CD14-positive monocyte (primary cell): ENCODE measurements around the gene CCL27. TPM values are rescaled to one million over a fixed set of nuclear protein-coding genes. Genes with fewer than 3 reads are reported as not detected.

Experiments used
- DNase-seq, 3 donors: peaks; one replicate each; pipeline ENCODE4 v3.0.0-alpha.2; 2011 to 2022
- H2AFZ ChIP-seq: 2 replicates; pipeline ENCODE4 v1.6.0; 2012; ENCODE audit warnings: mild to moderate bottlenecking, low read depth, low read length, inconsistent platforms; ENCODE audit not compliant: insufficient read depth, poor library complexity, severe bottlenecking
- H3K27ac ChIP-seq, 2 donors: 1 replicate in 1 of 2; 2 replicates in 1 of 2; pipeline ENCODE4 v1.5.1; 2012 to 2013; ENCODE audit warnings: low read length in 2 of 2, control low read depth in 1 of 2, inconsistent platforms in 1 of 2, low read depth in 1 of 2, mild to moderate bottlenecking in 1 of 2
- H3K27me3 ChIP-seq, 2 donors: one replicate each; pipeline versions ENCODE4 v1.6.0 to v1.6.1; 2011 to 2013; ENCODE audit warnings: low read length in 2 of 2; ENCODE audit not compliant: control insufficient read depth in 2 of 2, insufficient read depth in 2 of 2
- H3K36me3 ChIP-seq, 2 donors: replicated peaks in 1 of 2; 1 replicate in 1 of 2; 2 replicates in 1 of 2; pipeline versions ENCODE4 v1.5.1 to v1.6.1; 2012 to 2013; ENCODE audit warnings: low read length in 2 of 2, control low read depth in 1 of 2, inconsistent platforms in 1 of 2, mild to moderate bottlenecking in 1 of 2; ENCODE audit not compliant: insufficient read depth in 2 of 2, control insufficient read depth in 1 of 2
- H3K4me1 ChIP-seq, 2 donors: 1 replicate in 1 of 2; 2 replicates in 1 of 2; pipeline versions ENCODE4 v1.5.1 to v1.6.1; 2012 to 2013; ENCODE audit warnings: low read length in 2 of 2, control low read depth in 1 of 2, inconsistent platforms in 1 of 2, mild to moderate bottlenecking in 1 of 2, moderate library complexity in 1 of 2; ENCODE audit not compliant: insufficient read depth in 2 of 2, control insufficient read depth in 1 of 2
- H3K4me2 ChIP-seq: replicated peaks from 2 replicates; pipeline ENCODE3; 2012; ENCODE audit warnings: low read length, moderate library complexity, mild to moderate bottlenecking; ENCODE audit not compliant: poor library complexity, severe bottlenecking; ENCODE audit errors: extremely low read depth
- H3K4me3 ChIP-seq, 3 experiments: fragments of 200-600 bp in 1 of 3; sonication (generic) in 1 of 3; replicated peaks in 1 of 3; 1 replicate in 2 of 3; 2 replicates in 1 of 3; pipeline ENCODE4 v1.5.1; 2011 to 2013; ENCODE audit warnings: low read length in 3 of 3, mild to moderate bottlenecking in 3 of 3, control low read depth in 2 of 3, low read depth in 2 of 3, inconsistent platforms in 1 of 3, moderate library complexity in 1 of 3
- H3K79me2 ChIP-seq: 2 replicates; pipeline ENCODE4 v1.6.0; 2012; ENCODE audit warnings: mild to moderate bottlenecking, control low read depth, inconsistent platforms, low read length, moderate library complexity; ENCODE audit not compliant: insufficient read depth
- H3K9ac ChIP-seq: 2 replicates; pipeline ENCODE4 v1.6.0; 2017; ENCODE audit warnings: low read length, mild to moderate bottlenecking; ENCODE audit not compliant: insufficient read depth, poor library complexity, severe bottlenecking
- H3K9me3 ChIP-seq, 2 donors: replicated peaks in 1 of 2; 1 replicate in 1 of 2; 2 replicates in 1 of 2; pipeline versions ENCODE4 v1.5.1 to v1.6.1; 2012 to 2013; ENCODE audit warnings: low read length in 2 of 2, control low read depth in 1 of 2; ENCODE audit not compliant: control insufficient read depth in 1 of 2, insufficient read depth in 1 of 2
- H4K20me1 ChIP-seq: 2 replicates; pipeline ENCODE4 v1.6.0; 2012; ENCODE audit warnings: mild to moderate bottlenecking, low read length, control low read depth, moderate library complexity; ENCODE audit not compliant: insufficient read depth
- H3K27ac Mint-ChIP-seq, 7 donors: one replicate each; pipeline ENCODE4 v1.8.0; 2020; ENCODE audit warnings: mild to moderate bottlenecking in 7 of 7, mixed read lengths in 7 of 7, moderate library complexity in 6 of 7, inconsistent platforms in 2 of 7
- H3K27me3 Mint-ChIP-seq, 3 donors: one replicate each; pipeline ENCODE4 v1.8.0; 2021 to 2022; ENCODE audit warnings: low read depth in 3 of 3, mild to moderate bottlenecking in 3 of 3, mixed read lengths in 3 of 3, moderate library complexity in 3 of 3, inconsistent platforms in 1 of 3
- H3K36me3 Mint-ChIP-seq, 2 donors: one replicate each; pipeline ENCODE4 v1.8.0; 2020; ENCODE audit warnings: mixed read lengths in 2 of 2, inconsistent platforms in 1 of 2, mild to moderate bottlenecking in 1 of 2
- H3K4me1 Mint-ChIP-seq: one replicate; pipeline ENCODE4 v1.8.0; 2020; ENCODE audit warnings: mild to moderate bottlenecking, mixed read lengths
- H3K4me3 Mint-ChIP-seq, 2 donors: one replicate each; pipeline ENCODE4 v1.8.0; 2020; ENCODE audit warnings: mild to moderate bottlenecking in 2 of 2, mixed read lengths in 2 of 2, moderate library complexity in 1 of 2
- H3K9me3 Mint-ChIP-seq, 7 donors: one replicate each; pipeline ENCODE4 v1.8.0; 2020 to 2022; ENCODE audit warnings: mixed read lengths in 7 of 7, mild to moderate bottlenecking in 6 of 7, moderate library complexity in 6 of 7, inconsistent platforms in 2 of 7
- CTCF ChIP-seq: fragments of 200-600 bp; IDR thresholded peaks from one replicate; pipeline ENCODE4 v1.8.0; 2022; ENCODE audit warnings: antibody characterized with exemption, mild to moderate bottlenecking
- WGBS: methylation state at CpG from one replicate; pipeline ENCODE4 v1.1.5; 2013; ENCODE audit warnings: missing lambda C conversion rate; ENCODE audit not compliant: insufficient coverage; 5-methylcytosine and 5-hydroxymethylcytosine counted together
- intact Hi-C, 2 donors: fragments of 100-400 bp; cut with micrococcal nuclease; formaldehyde crosslinking; loops; one replicate each; pipeline versions ENCODE4 v1.15.0 to v1.15.1; 2023
- polyA plus RNA-seq, 3 donors: library from polyadenylated mRNA; depleted of rRNA in 1 of 3; unstranded in 2 of 3; stranded (reverse) in 1 of 3; fragments of 300-500 nt in 2 of 3; fragments of >200 nt in 1 of 3; fragmentation: Illumina TruSeq in 2 of 3; gene quantifications; 1 replicate in 2 of 3; 2 replicates in 1 of 3; pipeline ENCODE4 v1.2.3, GENCODE V29; 2012 to 2021

The CCL27 gene
- polyA plus RNA-seq, 3 donors: not detected

GRCh38 chr9:34701769-34702736 lies 39.6 kb upstream of the CCL27 start:
- Histone ChIP-seq H2AFZ (peak overlapping the region; percentile 87), H3K27ac (no peak overlapping the region), H3K27me3 (peaks cover 2 to 15% of the 10 kb centered on the region in 2 donors), H4K20me1 (no peaks in the 10 kb centered on the region), H3K9me3 (no peaks in the 10 kb centered on the region), H3K9ac (peak overlapping the region; percentile 50), H3K79me2 (no peaks in the 10 kb centered on the region), H3K4me2 (peak overlapping the region; percentile 91), H3K36me3 (no peaks in the 10 kb centered on the region), H3K4me3 (peak overlapping the region; percentile 27 to 83 (median 31)), H3K4me1 (peaks cover 12 to 13% of the 10 kb centered on the region in 2 donors)
- peak overlapping the region; percentile 71 to 85 for H3K4me3 Mint-ChIP-seq
- 0% methylated on average over 3 of the region's 30 CpGs for WGBS
- no peaks in the 10 kb centered on the region for H3K36me3 Mint-ChIP-seq
- no peaks in the 10 kb centered on the region for H3K9me3 Mint-ChIP-seq
- peaks cover 16 to 29% (median 21%) of the 10 kb centered on the region in 3 donors for H3K27me3 Mint-ChIP-seq
- TF ChIP-seq CTCF: peak; percentile 77
- intact Hi-C loops: loop anchor here in 1 of 2 donors (1.0 kb wide), 1 partner anchor 27 kb away; no protein-coding TSS in a partner anchor
- peak overlapping the region in 1 of 7 donors; percentile 70 for H3K27ac Mint-ChIP-seq
- DNase-seq: peak; percentile 60 to 67 (median 60)
- H3K4me1 Mint-ChIP-seq: peaks cover 9% of the 10 kb centered on the region

GRCh38 chr9:34701023-34701768 lies 38.7 kb upstream of the CCL27 start:
- Histone ChIP-seq H3K4me3 (peak overlapping the region; percentile 27 to 83 (median 31)), H3K4me2 (peak overlapping the region; percentile 91), H2AFZ (peak overlapping the region; percentile 87)

More at GRCh38 chr9:34701023-34701768, 38.7 kb upstream of the CCL27 start:
- H3K9me3 ChIP-seq: no peaks in the 10 kb centered on the region
- peaks cover 9% of the 10 kb centered on the region for H3K4me1 Mint-ChIP-seq
- H3K27me3 Mint-ChIP-seq: peaks cover 14 to 24% (median 17%) of the 10 kb centered on the region in 3 donors
- H4K20me1 ChIP-seq: no peaks in the 10 kb centered on the region
- 11% methylated on average over 38 of the region's 52 CpGs for WGBS
- H3K27ac ChIP-seq: no peak overlapping the region
- H3K27me3 ChIP-seq: peaks cover 2 to 15% of the 10 kb centered on the region in 2 donors
- DNase-seq: peak; percentile 30 to 57 (median 41)
- intact Hi-C loops: no loop called here
- H3K4me3 Mint-ChIP-seq: peak overlapping the region; percentile 71 to 83
- TF ChIP-seq CTCF: peak; percentile 77
- H3K9me3 Mint-ChIP-seq: no peaks in the 10 kb centered on the region
- H3K9ac ChIP-seq: peak overlapping the region; percentile 50
- no peaks in the 10 kb centered on the region for H3K79me2 ChIP-seq
- H3K36me3 ChIP-seq: no peaks in the 10 kb centered on the region
- no peak overlapping the region for H3K27ac Mint-ChIP-seq
- H3K4me1 ChIP-seq: peaks cover 12 to 13% of the 10 kb centered on the region in 2 donors
- H3K36me3 Mint-ChIP-seq: no peaks in the 10 kb centered on the region
